Epithelial cell of proximal tubule (primary cell): ENCODE data around the gene YPEL5. TPM values are rescaled to one million over a fixed set of nuclear protein-coding genes. Genes with fewer than 3 reads are reported as not detected.

Experiments
- DNase-seq: peaks from one replicate; pipeline ENCODE4 v3.0.0-alpha.2; 2011; ENCODE audit warnings: low read depth
- H3K4me3 ChIP-seq: 2 replicates; pipeline ENCODE4 v1.5.1; 2011; ENCODE audit warnings: low read depth, mild to moderate bottlenecking, low read length
- CTCF ChIP-seq: conservative IDR thresholded peaks from 2 replicates; pipeline ENCODE4 v1.5.1; 2012; ENCODE audit warnings: low read depth, mild to moderate bottlenecking, low read length
- total RNA-seq: library from RNA; depleted of rRNA; stranded (reverse); fragments of >200 nt; gene quantifications from 2 replicates; pipeline ENCODE4 v1.2.3, GENCODE V29; 2015

YPEL5 gene
- total RNA-seq, 1 donor from 2014 or later: 63.1 TPM

- TF ChIP-seq CTCF: no peak
- DNase-seq: no peak
- no peak overlapping the region for H3K4me3 ChIP-seq
Measured at GRCh38 chr2:30180226-30180625, 33.4 kb downstream of the YPEL5 start.

GRCh38 chr2:30181176-30181575, 34.4 kb downstream of the YPEL5 start:
- no peak for DNase-seq
- no peak for TF ChIP-seq CTCF
- no peak overlapping the region for H3K4me3 ChIP-seq

- DNase-seq: no peak
- no peak for TF ChIP-seq CTCF
- no peak overlapping the region for H3K4me3 ChIP-seq
Measured at GRCh38 chr2:30184035-30184434, 37.2 kb downstream of the YPEL5 start.

DNA sequence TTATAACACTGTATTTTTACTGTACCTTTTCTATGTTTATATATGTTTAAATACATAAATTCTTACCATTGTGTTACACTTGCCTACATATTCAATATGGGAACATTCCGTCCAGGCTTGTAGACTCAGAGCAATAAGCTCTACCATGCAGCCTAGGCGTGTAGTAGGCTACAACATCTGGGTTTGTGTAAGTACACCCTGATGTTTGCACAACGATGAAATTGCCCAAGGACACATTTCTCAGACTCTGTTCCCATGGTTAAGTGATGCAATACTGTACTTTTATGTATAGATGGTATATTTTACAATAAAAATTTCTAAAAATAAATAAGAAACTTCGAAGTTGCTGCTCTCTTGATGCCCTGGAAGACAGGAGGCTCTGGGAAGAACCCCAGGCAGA, 38.4 kb downstream of the YPEL5 start:
- no peak for DNase-seq
- no peak for TF ChIP-seq CTCF
- no peak overlapping the region for H3K4me3 ChIP-seq

DNA sequence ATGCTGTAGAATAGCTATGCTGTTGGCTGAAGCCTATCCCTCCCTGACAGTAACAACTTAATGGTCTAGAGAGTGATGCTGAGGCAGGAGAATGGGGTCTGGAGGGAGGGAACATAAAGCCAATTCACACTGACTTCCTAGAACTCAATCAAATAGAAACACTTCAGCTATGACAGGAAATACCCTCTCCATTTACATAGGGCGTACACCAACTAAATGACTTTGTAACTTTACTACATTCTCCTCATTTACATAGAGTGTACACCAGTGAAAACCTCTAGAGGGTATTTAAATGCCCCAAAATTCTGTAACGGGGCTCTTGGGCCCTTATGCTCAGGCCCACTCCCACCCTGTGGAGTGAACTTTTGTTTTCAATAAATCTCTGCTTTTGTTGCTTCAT, 41.5 kb downstream of the YPEL5 start:
- TF ChIP-seq CTCF: no peak
- H3K4me3 ChIP-seq: no peak overlapping the region
- DNase-seq: no peak

DNA sequence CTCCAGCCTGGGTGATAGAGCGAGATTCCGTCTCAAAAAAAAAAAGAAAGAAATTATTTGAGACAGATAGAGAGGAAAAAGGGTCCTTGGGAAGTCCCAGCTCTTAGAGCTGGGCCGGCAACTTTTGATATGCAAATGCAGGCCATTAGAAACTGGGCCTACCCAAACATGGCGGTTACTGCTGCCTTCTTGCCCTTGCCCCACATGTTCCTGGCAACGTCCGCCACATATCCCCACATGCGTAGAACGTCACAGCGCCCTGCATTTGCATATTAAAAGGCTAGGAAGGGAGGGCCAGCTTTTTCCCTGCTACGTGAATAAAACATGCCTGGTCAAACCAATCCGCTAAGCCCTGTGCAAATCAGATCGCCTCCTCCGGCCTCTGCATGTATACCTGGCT, 43.8 kb downstream of the YPEL5 start:
- DNase-seq: no peak
- no peak overlapping the region for H3K4me3 ChIP-seq
- TF ChIP-seq CTCF: no peak

DNA sequence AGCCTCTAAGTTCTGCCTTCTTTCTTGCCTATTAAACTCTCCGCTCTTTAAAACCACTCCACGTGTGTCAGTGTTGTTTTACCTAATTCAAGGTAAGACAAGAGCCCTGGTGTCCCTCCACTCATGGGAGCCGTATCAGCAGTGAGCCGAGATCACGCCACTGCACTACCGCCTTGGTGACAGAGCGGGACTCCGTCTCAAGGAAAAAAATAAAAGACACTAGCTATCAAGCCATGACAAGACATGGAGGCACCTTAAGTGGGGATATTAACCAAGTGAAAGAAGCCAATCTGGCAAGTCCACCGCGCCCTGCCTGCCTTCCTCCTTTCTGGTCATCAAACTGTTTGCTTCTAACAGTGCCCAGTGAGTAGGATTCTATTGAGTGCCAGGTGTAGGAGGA, 44.3 kb downstream of the YPEL5 start:
- no peak for DNase-seq
- no peak overlapping the region for H3K4me3 ChIP-seq
- no peak for TF ChIP-seq CTCF
